HG02852 (cell line): Measurements from ENCODE around the gene INTS14.

Experiments
- ATAC-seq: cut with Tn5 transposase; IDR thresholded peaks from one replicate; pipeline ENCODE4 v1.9.1; 2021; ENCODE audit warnings: mild to moderate bottlenecking, moderate library complexity; ENCODE audit not compliant: unreplicated experiment

INTS14 gene

DNA sequence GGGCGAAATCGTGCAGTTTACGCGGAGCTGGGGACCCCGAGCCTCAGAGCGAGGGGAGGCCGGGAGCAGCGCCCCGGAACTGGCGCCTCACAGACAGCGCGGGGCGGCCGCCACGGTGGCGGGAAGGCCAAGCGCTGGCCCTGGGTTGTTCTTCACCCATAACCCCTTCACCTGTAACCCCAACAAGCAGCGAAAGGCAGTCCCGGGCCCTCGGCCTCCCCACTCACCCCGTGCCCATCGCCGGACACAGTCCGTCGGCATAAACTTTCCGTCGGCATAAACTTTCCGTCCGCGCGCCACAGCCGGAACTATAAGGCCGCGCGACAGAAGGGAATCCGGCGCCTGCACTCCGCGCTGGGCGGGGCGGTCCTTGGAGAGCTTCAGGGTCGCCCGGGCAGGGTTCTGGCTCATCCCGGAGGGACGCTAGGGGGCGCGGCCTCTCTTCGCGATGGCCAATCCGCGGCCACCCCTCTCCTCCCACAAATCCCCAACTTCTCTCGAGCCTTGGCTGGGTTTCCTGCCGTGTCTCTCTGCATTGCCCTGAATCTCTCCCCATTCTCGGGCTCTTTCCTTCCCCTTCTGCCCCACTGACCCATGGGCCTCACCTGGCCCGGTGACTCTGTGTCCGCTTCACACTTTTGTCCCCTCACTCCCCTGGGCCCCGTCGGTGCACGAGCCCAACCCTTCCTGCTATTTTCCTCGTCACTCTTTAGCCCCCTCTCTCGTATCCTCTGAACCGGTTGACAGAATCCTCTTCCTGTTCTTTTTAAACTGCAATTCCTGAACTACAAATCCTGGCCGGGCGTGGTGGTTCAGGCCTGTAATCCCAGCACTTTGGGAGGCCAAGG lies at the start of gene INTS14:
Gene INTS14, minus strand, starts transcription at position 261 of the 848 bp plus-strand sequence. CDS start 3,751 bp downstream, outside the sequence.
- ATAC-seq = peak; percentile 97

DNA sequence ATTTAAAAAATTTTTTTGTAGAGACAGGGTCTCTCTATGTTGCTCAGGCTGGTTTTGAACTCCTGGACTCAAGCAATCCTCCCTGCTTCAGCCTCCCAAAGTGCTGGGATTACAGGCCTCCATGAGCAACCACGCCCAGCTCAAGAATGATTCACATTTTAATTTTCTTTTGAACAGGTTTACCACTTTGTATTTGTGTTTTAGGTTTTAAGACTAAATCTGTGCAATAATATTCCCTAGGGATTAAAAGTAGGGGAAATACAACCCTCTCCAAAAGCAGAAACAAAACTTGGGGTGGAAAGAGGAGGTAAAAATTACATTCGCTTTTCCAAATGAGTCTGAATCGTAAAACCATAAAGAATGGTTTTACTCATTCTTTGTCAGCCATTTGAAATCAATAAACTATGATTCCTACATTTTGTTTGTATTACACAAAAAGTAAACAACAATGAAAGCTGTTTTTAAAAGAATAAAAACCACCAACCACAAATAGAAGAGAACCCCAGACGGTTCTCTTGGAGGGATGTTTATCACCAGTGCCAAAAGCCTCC lies 48.6 kb upstream of the INTS14 start:
- no peak for ATAC-seq

GRCh38 chr15:65655457-65655856 lies 44.5 kb upstream of the INTS14 start:
- no peak for ATAC-seq

DNA sequence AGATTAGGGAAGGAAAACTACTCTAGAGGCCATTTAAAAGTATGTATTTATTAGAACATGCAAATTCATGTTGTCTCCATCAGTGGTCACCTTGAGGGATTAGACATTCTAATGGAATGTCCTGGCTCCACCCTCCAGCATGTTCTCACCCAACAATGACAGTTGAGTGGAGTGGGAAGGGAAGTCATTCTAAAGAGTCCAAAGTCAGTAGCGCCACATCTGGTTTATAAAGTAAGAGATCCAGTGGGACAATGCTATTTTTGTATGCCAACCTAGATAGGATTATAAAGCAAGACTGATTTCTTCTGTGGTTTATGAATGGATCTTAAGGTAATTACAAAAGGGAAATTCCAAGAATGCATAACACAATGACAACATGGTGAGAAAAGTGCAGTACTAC lies 44.1 kb upstream of the INTS14 start:
- ATAC-seq = no peak

GRCh38 chr15:65653801-65654521 lies 43.0 kb upstream of the INTS14 start:
- no peak for ATAC-seq

DNA sequence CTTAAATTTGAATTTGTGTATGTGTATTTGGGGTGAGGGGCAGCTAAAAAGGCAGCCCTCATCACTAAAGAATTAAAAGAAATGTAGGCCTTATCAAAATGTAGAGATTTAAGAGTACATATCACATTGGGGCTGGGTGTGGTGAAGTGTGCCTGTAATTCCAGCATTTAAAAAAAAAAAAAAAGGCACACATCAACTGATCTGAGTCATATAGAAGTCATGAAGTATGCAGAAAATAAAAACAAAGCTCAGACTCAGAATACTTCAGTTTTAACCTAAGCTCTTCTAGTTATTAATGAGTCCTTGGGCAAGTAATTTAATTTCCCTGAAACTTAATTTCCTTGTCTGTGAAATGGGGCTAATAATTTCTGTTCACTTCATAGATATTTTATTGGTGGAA lies 42.4 kb upstream of the INTS14 start:
- ATAC-seq = no peak

DNA sequence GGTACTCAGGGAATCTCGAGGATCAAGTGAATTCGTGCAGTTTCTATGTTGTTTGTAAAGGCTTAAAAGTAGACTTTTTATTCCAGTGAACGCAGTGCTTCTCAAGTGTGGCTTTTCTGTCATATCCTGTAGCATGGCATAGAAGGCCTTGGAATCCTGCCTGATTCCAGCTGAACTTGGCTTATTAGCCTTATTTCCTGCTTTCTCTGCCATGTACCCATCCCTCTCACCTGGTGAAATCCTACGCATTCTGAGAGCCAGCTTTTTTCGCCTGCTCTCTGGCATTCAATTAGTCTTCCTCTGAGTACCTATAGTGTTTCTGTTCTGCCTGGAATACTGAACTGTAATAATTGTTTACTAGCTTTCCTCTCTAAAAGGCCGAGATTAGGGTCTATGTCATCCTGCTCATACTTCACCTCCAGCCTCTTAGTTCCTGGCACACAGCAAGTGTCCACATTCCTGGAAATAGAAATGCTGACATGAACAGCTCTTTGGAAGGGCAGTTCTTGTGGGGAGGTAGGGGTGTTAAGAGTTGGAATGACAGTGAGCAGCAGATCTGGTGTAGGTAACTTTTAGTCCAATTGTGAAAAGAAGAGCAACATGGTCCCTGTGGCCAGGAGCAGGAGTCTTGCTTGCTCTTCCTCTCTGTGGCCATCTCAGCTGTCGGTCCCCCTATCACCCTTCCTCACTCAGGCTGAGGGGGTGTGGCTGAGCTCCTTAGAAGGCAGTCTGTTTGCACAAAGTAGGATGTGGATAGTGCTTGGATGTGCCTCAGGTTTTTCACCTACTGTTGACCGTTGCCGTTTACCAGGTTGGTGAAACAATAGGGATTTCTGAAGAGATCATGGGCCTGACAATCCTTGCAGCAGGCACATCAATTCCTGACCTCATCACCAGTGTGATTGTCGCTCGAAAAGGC lies 41.2 kb upstream of the INTS14 start:
- no peak for ATAC-seq

GRCh38 chr15:65651042-65651322 lies 40.1 kb upstream of the INTS14 start:
- ATAC-seq = no peak

- no peak for ATAC-seq
These were observed 39.5 kb upstream of the INTS14 start for GRCh38 chr15:65650312-65651041.

DNA sequence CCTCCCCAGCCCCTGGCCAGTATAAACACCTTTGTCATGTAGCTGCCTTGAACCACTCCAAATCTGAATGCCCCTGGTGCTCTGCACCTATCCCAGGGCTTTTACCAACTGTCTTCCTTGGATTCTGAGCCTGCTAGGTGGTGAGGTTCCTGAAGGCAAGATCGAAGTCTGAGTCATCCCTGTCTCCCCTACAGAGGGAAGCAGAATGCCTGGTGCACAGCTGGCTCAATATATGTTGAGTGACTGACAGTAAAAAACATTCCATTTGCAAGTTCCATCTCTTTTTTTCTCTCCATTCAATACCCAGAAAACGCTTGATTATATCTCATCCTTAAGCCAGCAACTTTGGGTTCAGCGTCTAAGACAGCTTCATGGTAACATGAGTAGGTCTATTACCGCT lies 35.6 kb upstream of the INTS14 start:
- no peak for ATAC-seq

- ATAC-seq = no peak
These were observed 34.5 kb upstream of the INTS14 start for GRCh38 chr15:65645392-65645791.

DNA sequence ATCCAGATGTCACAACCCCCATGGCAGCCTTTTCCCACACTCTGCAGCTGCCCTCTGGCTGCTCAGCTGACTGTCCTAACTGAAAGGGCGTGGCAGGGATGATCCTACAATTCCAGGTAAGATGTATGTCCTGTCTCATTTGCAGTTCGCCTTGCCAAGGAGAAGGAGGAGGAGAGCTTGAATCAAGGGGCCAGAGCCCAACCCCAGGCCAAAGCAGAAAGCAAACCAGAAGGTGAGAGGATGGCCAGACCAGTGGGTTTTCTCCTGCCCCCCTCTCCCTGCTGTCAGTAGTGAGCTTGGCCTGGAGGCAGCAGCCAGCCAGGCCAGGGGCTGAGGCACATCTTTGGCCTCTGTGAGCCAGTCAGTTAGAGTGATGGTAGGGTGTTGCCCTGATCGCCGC lies 33.4 kb upstream of the INTS14 start:
- no peak for ATAC-seq

DNA sequence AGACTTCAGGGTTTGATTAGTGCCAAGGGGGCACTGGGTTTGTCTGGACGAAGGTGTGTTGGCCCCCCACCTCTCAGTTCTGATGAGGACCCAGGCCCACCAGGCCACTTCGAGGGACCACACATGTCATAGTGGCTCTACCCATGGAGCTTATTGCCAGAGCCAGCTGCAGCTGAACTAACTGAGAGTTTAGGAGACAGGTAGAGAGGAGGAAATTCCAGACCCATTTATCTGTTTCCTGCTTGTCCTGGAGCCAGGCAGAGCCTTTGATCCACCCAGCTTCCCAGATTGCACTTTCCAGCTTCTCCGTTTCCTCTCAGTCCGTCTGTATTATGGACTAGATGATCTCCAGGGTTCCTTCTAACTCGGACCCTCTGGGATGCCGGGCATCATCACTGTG lies 31.7 kb upstream of the INTS14 start:
- no peak for ATAC-seq

DNA sequence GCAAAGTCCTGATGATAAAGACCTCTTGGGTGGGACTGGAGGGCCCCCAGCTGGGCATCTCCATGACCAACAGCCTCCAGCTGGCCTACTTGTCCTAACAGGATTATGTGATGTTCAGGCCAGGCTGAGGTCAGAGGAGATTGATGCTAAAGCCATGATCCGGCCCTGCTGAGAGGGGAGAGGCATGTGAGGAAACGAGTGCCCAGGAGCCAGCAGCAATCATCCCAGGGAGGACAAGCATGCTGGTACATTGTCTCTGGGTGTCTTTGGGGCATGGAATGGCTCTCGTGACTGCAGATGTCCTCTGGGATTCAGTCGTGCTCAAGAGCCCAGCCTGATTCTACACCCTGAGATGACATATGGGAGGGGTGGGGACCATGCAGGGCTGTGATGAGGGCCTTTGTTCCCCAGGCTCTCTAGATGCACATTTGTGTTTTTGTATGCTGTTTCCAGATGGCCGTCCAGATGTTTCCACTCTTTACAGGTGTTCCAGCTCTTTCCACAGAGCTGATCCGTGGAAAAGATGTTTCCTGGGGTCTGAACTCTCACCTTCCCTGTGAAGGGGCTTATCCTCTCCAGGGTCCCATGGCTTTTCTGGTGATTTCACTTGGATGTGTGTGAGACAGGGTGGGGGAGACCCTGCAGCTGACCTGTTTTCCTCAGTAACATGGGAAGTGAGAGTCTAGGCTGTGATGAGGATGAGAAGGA lies 31.0 kb upstream of the INTS14 start:
- no peak for ATAC-seq

- ATAC-seq = no peak
These were observed 28.6 kb upstream of the INTS14 start for GRCh38 chr15:65639509-65639908.

- no peak for ATAC-seq
These were observed 27.8 kb upstream of the INTS14 start for GRCh38 chr15:65638681-65639089.

GRCh38 chr15:65638109-65638508 lies 27.2 kb upstream of the INTS14 start:
- no peak for ATAC-seq

- ATAC-seq = no peak
These were observed 23.4 kb upstream of the INTS14 start for GRCh38 chr15:65634356-65634755.

DNA sequence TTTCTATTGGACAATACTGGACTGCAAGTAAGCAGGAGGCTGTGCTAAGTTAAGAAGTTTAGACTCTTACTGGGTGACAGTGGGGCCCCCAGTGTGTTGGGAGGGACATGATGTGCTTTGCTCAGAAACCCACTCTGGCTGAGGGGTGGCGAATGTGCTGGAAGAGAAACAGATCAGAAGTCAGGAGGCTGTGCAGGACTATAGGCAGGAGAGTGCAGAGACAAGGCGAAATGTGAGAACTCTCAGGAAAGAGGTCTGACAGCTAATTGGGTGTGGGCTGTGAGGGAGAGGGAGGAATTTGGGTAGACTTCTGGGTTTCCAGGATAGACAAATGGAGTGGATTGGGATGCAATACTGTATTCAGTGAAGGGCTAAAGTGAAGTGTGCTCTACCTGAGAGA lies 22.8 kb upstream of the INTS14 start:
- no peak for ATAC-seq
